Measurements from ENCODE around the gene KANSL1. TPM values are rescaled to one million over a fixed set of nuclear protein-coding genes. Genes with fewer than 3 reads are reported as not detected.

Gene KANSL1
- total RNA-seq, 1 experiment from 2014 or later: 52.5 TPM

GRCh38 chr17:46059486-46059885 is 133.7 kb downstream of the KANSL1 start:
- H3F3A ChIP-seq (ENCODE audit: insufficient read depth, low read depth): peaks cover 41% of the 10 kb centered on the region; the same call in 1 of the 2 replicates
- peaks cover 6% of the 10 kb centered on the region; the same call in 1 of the 2 replicates for H3K79me2 ChIP-seq (ENCODE audit: low read depth)
- POLR2A ChIA-PET (ENCODE audit: unreplicated experiment): interaction anchor here (0.7 kb wide), 1 partner anchor 1230 kb away, joined by 7 read pairs; no protein-coding TSS in a partner anchor
- no peak for DNase-seq
- TF ChIP-seq EZH2 (IDR thresholded peaks at IDR 0.05; ENCODE audit: low read depth): no peak
- TF ChIP-seq CTCF (conservative IDR thresholded peaks at IDR 0.05): no peak
- peaks cover 12% of the 10 kb centered on the region for H3K4me1 ChIP-seq (replicated peaks; ENCODE audit: insufficient read depth)
- H2AFZ ChIP-seq: no peak overlapping the region
- H3K9me3 ChIP-seq (ENCODE audit: insufficient read depth, low read depth): no peaks in the 10 kb centered on the region
- no TSS peak for BruUV-seq (replicated peaks)
- H3K4me3 ChIP-seq: no peak overlapping the region
- intact Hi-C loops (cut with micrococcal nuclease; ENCODE audit: unreplicated experiment): no loop called here
- H3K4me2 ChIP-seq: no peak overlapping the region
- H3K27ac ChIP-seq: no peak overlapping the region
- CTCF ChIA-PET: no interaction called here
- H4K20me1 ChIP-seq (ENCODE audit: insufficient read depth): peaks cover 21% of the 10 kb centered on the region
- H3K27me3 ChIP-seq (ENCODE audit: insufficient read depth, low read depth): no peaks in the 10 kb centered on the region
- no peaks in the 10 kb centered on the region for H3K9me2 ChIP-seq (ENCODE audit: insufficient read depth)
- H3K36me3 ChIP-seq (ENCODE audit: low read depth): peaks cover 28% of the 10 kb centered on the region

GRCh38 chr17:46057366-46057765 is 135.9 kb downstream of the KANSL1 start:
- TF ChIP-seq EZH2 (IDR thresholded peaks at IDR 0.05; ENCODE audit: low read depth) (no peak), CTCF (conservative IDR thresholded peaks at IDR 0.05) (no peak)
- Histone ChIP-seq H3K27me3 (ENCODE audit: insufficient read depth, low read depth) (no peaks in the 10 kb centered on the region), H3K4me1 (replicated peaks; ENCODE audit: insufficient read depth) (peaks cover 12% of the 10 kb centered on the region), H3K9me2 (ENCODE audit: insufficient read depth) (no peaks in the 10 kb centered on the region), H3K4me2 (no peak overlapping the region), H3K79me2 (ENCODE audit: low read depth) (peaks cover 6% of the 10 kb centered on the region; the same call in 1 of the 2 replicates), H3K27ac (peak overlapping the region; percentile 23), H3K9me3 (ENCODE audit: insufficient read depth, low read depth) (no peaks in the 10 kb centered on the region), H3K4me3 (no peak overlapping the region), H4K20me1 (ENCODE audit: insufficient read depth) (peaks cover 16% of the 10 kb centered on the region; the same call in 1 of the 2 replicates), H3F3A (ENCODE audit: insufficient read depth, low read depth) (peaks cover 26% of the 10 kb centered on the region; the same call in 1 of the 2 replicates), H3K36me3 (ENCODE audit: low read depth) (peaks cover 22% of the 10 kb centered on the region; the same call in 1 of the 2 replicates), H2AFZ (no peak overlapping the region)
- BruUV-seq (replicated peaks): no TSS peak
- intact Hi-C loops (cut with micrococcal nuclease; ENCODE audit: unreplicated experiment): no loop called here
- ChIA-PET CTCF (interaction anchor here (1.1 to 1.4 kb wide), 2 partner anchors 136 to 156 kb away, joined by 4 read pairs; partner anchors contain the start of gene KANSL1), POLR2A (ENCODE audit: unreplicated experiment) (no interaction called here)
- DNase-seq: no peak

GRCh38 chr17:46056800-46057304 is 136.4 kb downstream of the KANSL1 start:
- POLR2A ChIA-PET (ENCODE audit: unreplicated experiment): interaction anchor here (0.6 kb wide), 1 partner anchor 1591 kb away, joined by 3 read pairs; no protein-coding TSS in a partner anchor
- Histone ChIP-seq H3K9me3 (ENCODE audit: insufficient read depth, low read depth) (no peaks in the 10 kb centered on the region), H3K4me1 (replicated peaks; ENCODE audit: insufficient read depth) (peaks cover 12% of the 10 kb centered on the region), H3K4me3 (no peak overlapping the region), H3K4me2 (no peak overlapping the region), H3K27me3 (ENCODE audit: insufficient read depth, low read depth) (no peaks in the 10 kb centered on the region), H2AFZ (no peak overlapping the region), H3K27ac (peak overlapping the region; percentile 23; the same call in 1 of the 2 replicates), H3K36me3 (ENCODE audit: low read depth) (peaks cover 23% of the 10 kb centered on the region), H3K9me2 (ENCODE audit: insufficient read depth) (no peaks in the 10 kb centered on the region), H3K79me2 (ENCODE audit: low read depth) (peaks cover 6% of the 10 kb centered on the region; the same call in 1 of the 2 replicates), H4K20me1 (ENCODE audit: insufficient read depth) (peaks cover 21% of the 10 kb centered on the region), H3F3A (ENCODE audit: insufficient read depth, low read depth) (peaks cover 26% of the 10 kb centered on the region; the same call in 1 of the 2 replicates)
- CTCF ChIA-PET: interaction anchor here (1.1 to 1.4 kb wide), 2 partner anchors 136 to 156 kb away, joined by 4 read pairs; partner anchors contain the start of gene KANSL1
- BruUV-seq (replicated peaks): no TSS peak
- TF ChIP-seq CTCF (conservative IDR thresholded peaks at IDR 0.05): no peak
- DNase-seq: peak in 1 of 2 experiments; percentile 48
- intact Hi-C loops (cut with micrococcal nuclease; ENCODE audit: unreplicated experiment): no loop called here

Measured in PC-9 (cell line).